Motor neuron (in vitro differentiated cells): Measurements from ENCODE around the gene CNN2. TPM values are rescaled to one million over a fixed set of nuclear protein-coding genes. Genes with fewer than 3 reads are reported as not detected.

Source experiments
- ATAC-seq, 8 experiments: fragments of 200-7000 bp; cut with Tn5 transposase; replicated peaks in 6 of 8; 2 replicates each; pipeline ENCODE4 v1.8.0; 2021; ENCODE audit warnings: mild to moderate bottlenecking in 8 of 8, moderate library complexity in 8 of 8
- H3K27ac ChIP-seq, 2 donors: fragments of 250-450 bp; sonication (Bioruptor Pico); 2 replicates each; pipeline ENCODE4 v1.9.0; 2021; ENCODE audit warnings: antibody characterized with exemption in 2 of 2, mild to moderate bottlenecking in 2 of 2, moderate library complexity in 1 of 2
- H3K4me1 ChIP-seq, 2 donors: fragments of 250-450 bp; sonication (Bioruptor Pico); replicated peaks in 1 of 2; 2 replicates each; pipeline ENCODE4 v1.6.1; 2021; ENCODE audit warnings: antibody characterized with exemption in 2 of 2, mild to moderate bottlenecking in 2 of 2, moderate library complexity in 1 of 2
- H3K4me3 ChIP-seq, 5 donors: fragments of 250-450 bp; sonication (Bioruptor Pico); 2 replicates each; pipeline ENCODE4 v1.9.0; 2021; ENCODE audit warnings: antibody characterized with exemption in 5 of 5, mild to moderate bottlenecking in 5 of 5, moderate library complexity in 4 of 5
- WGBS, 10 experiments: fragments of 450-650 bp; shearing (Covaris generic); methylation state at CpG; one replicate each; pipeline ENCODE4 v1.0.0; 2022; 5-methylcytosine and 5-hydroxymethylcytosine counted together
- in situ Hi-C, 9 experiments: fragments of 400-800 bp; cut with MboI; loops; one replicate each; pipeline ENCODE4 v1.15.0; 2021; ENCODE audit warnings: low sequenced_read_pairs in 9 of 9, low pct_unique_long_range_greater_than_20kb in 2 of 9; ENCODE audit not compliant: unreplicated experiment in 9 of 9
- total RNA-seq, 8 experiments: library from RNA; unstranded; fragments of 300-600 nt; gene quantifications; 2 replicates each; pipeline versions ENCODE4 v1.2.3 to v1.2.4, GENCODE V29; 2022

Gene CNN2
- 100 to 1,000 TPM in 2 of 8 experiments, 10 to 100 TPM in 6; 24.9 to 141 (median 63.0) TPM for total RNA-seq

GRCh38 chr19:1025960-1026782, at the start of gene CNN2:
TSS of gene CNN2 (plus strand) at chr19:1026608. CDS start at chr19:1026662, 54 bp downstream.
- in situ Hi-C loops = no loop called here
- H3K4me3 ChIP-seq = peak within 1 kb of the TSS; percentile 47 to 89 (median 78)
- peak within 1 kb of the TSS; percentile 82 to 91 for H3K27ac ChIP-seq
- WGBS, 10 experiments = 0 to 100% (median 32%) methylated on average over 1 to 7 of the region's 63 CpGs; no CpG with 5 or more reads in 4 of the 10 experiments
- peak; percentile 60 to 75 (median 73) for ATAC-seq
- peaks cover 0 to 5% of the 10 kb centered on the region in 2 donors for H3K4me1 ChIP-seq

GRCh38 chr19:977058-977464, 49.3 kb upstream of the CNN2 start:
- H3K27ac ChIP-seq = no peak overlapping the region
- ATAC-seq = peak in 1 of 8 experiments; percentile 51
- in situ Hi-C loops = no loop called here
- peaks cover 18 to 24% of the 10 kb centered on the region in 2 donors for H3K4me1 ChIP-seq
- H3K4me3 ChIP-seq = no peak overlapping the region
- WGBS, 10 experiments = 60 to 100% (median 88%) methylated on average over 2 to 5 of the region's 24 CpGs; no CpG with 5 or more reads in 7 of the 10 experiments

GRCh38 chr19:979318-979741, 47.1 kb upstream of the CNN2 start:
- Histone ChIP-seq H3K27ac (peak overlapping the region in 1 of 2 donors; percentile 68), H3K4me1 (peaks cover 24 to 29% of the 10 kb centered on the region in 2 donors), H3K4me3 (no peak overlapping the region)
- WGBS, 10 experiments = 0 to 100% (median 90%) methylated on average over 1 of the region's 19 CpGs; no CpG with 5 or more reads in 4 of the 10 experiments
- in situ Hi-C loops = no loop called here
- peak in 4 of 8 experiments; percentile 8 to 51 (median 34) for ATAC-seq

GRCh38 chr19:980133-980998, 46.0 kb upstream of the CNN2 start:
- peak overlapping the region; percentile 48 to 80 for H3K27ac ChIP-seq
- WGBS, 10 experiments = 20 to 40% (median 27%) methylated on average over 1 to 6 of the region's 32 CpGs; no CpG with 5 or more reads in 6 of the 10 experiments
- ATAC-seq = peak in 4 of 8 experiments; percentile 1 to 35 (median 22)
- peak overlapping the region in 1 of 5 donors; percentile 2 for H3K4me3 ChIP-seq
- in situ Hi-C loops = loop anchor here in 6 of 9 experiments (5.0 to 10.0 kb wide), 2 partner anchors 56 to 58 kb away; partner anchors contain the start of gene ARID3A (in 5 of the 6)
- peaks cover 21 to 27% of the 10 kb centered on the region in 2 donors for H3K4me1 ChIP-seq

GRCh38 chr19:982567-983170, 43.7 kb upstream of the CNN2 start:
- Histone ChIP-seq H3K27ac (peak overlapping the region in 1 of 2 donors; percentile 3), H3K4me1 (peaks cover 21 to 27% of the 10 kb centered on the region in 2 donors), H3K4me3 (peak overlapping the region in 4 of 5 donors; percentile 8 to 20 (median 17))
- 0 to 90% (median 1%) methylated on average over 1 to 11 of the region's 46 CpGs; no CpG with 5 or more reads in 5 of the 10 experiments for WGBS, 10 experiments
- ATAC-seq = peak; percentile 54 to 88 (median 66)
- in situ Hi-C loops = loop anchor here in 6 of 9 experiments (5.0 to 10.0 kb wide), 2 partner anchors 58 to 60 kb away; partner anchors contain the start of gene ARID3A (in 5 of the 6)

- peaks cover 15 to 21% of the 10 kb centered on the region in 2 donors for H3K4me1 ChIP-seq
- peak; percentile 76 to 89 (median 82) for ATAC-seq
- in situ Hi-C loops = loop anchor here in 6 of 9 experiments (5.0 to 10.0 kb wide), 2 partner anchors 60 to 62 kb away; partner anchors contain the start of gene ARID3A (in 5 of the 6)
- H3K27ac ChIP-seq = peak within 1 kb of the TSS; percentile 98 to 99
- WGBS, 10 experiments = 0 to 1% methylated on average over 4 to 30 of the region's 78 CpGs; no CpG with 5 or more reads in 8 of the 10 experiments
- H3K4me3 ChIP-seq = peak within 1 kb of the TSS; percentile 94 to 99 (median 97)
Observed at GRCh38 chr19:984165-984967, 42.0 kb upstream of the CNN2 start, which contains the start of gene WDR18. TSS of gene WDR18 (plus strand) at chr19:984345. CDS start at chr19:984354, 9 bp downstream.

- in situ Hi-C loops = loop anchor here in 5 of 9 experiments (10.0 kb wide), 1 partner anchor 61 kb away; the partner anchor contains the start of gene ARID3A (in 5 of the 5)
- 90 to 100% (median 100%) methylated on average over 1 to 9 of the region's 14 CpGs; no CpG with 5 or more reads in 4 of the 10 experiments for WGBS, 10 experiments
- H3K27ac ChIP-seq = no peak overlapping the region
- H3K4me1 ChIP-seq = peaks cover 7 to 11% of the 10 kb centered on the region in 2 donors
- no peak for ATAC-seq
- H3K4me3 ChIP-seq = no peak overlapping the region
Observed at GRCh38 chr19:986083-986482, 40.3 kb upstream of the CNN2 start.

GRCh38 chr19:988081-988480, 38.3 kb upstream of the CNN2 start:
- in situ Hi-C loops = loop anchor here in 5 of 9 experiments (10.0 kb wide), 1 partner anchor 63 kb away; the partner anchor contains the start of gene ARID3A (in 5 of the 5)
- peak in 1 of 8 experiments; percentile 6 for ATAC-seq
- H3K4me3 ChIP-seq = no peak overlapping the region

GRCh38 chr19:988510-988909, 37.9 kb upstream of the CNN2 start:
- WGBS, 10 experiments = 87 to 100% (median 96%) methylated on average over 3 to 5 of the region's 15 CpGs; no CpG with 5 or more reads in 5 of the 10 experiments
- in situ Hi-C loops = loop anchor here in 5 of 9 experiments (10.0 kb wide), 1 partner anchor 64 kb away; the partner anchor contains the start of gene ARID3A (in 5 of the 5)
- peaks cover 4 to 9% of the 10 kb centered on the region in 2 donors for H3K4me1 ChIP-seq
- ATAC-seq = no peak
- H3K4me3 ChIP-seq = no peak overlapping the region
- H3K27ac ChIP-seq = no peak overlapping the region

More at GRCh38 chr19:988081-988480, 38.3 kb upstream of the CNN2 start:
- no peak overlapping the region for H3K27ac ChIP-seq
- peaks cover 4 to 10% of the 10 kb centered on the region in 2 donors for H3K4me1 ChIP-seq
- WGBS, 10 experiments = 33 to 95% (median 84%) methylated on average over 1 to 10 of the region's 14 CpGs; no CpG with 5 or more reads in 6 of the 10 experiments

GRCh38 chr19:989381-990081, 36.9 kb upstream of the CNN2 start:
- in situ Hi-C loops = loop anchor here in 5 of 9 experiments (10.0 kb wide), 1 partner anchor 65 kb away; the partner anchor contains the start of gene ARID3A (in 5 of the 5)
- WGBS, 10 experiments = 89 to 100% (median 92%) methylated on average over 1 to 5 of the region's 25 CpGs; no CpG with 5 or more reads in 7 of the 10 experiments
- H3K4me1 ChIP-seq = peaks cover 0 to 4% of the 10 kb centered on the region in 2 donors
- H3K27ac ChIP-seq = no peak overlapping the region
- ATAC-seq = no peak
- no peak overlapping the region for H3K4me3 ChIP-seq
